A549 (cell line): ENCODE results near the gene GPRC5A.

ENCODE experiments used
- CTCF ChIP-seq: fragments of >200 bp; sonication (Bioruptor Twin); formaldehyde crosslinking; IDR thresholded peaks from 3 replicates; pipeline ENCODE4 v1.5.1; 2016
- EHMT2 ChIP-seq: fragments of 200-600 bp; sonication (generic); IDR thresholded peaks from 2 replicates; pipeline ENCODE4 v1.6.1; 2016; ENCODE audit warnings: antibody characterized with exemption, low read depth, mild to moderate bottlenecking, moderate library complexity
- HMGXB4 ChIP-seq: fragments of 250-450 bp; sonication (Bioruptor Pico); IDR thresholded peaks from 2 replicates; pipeline ENCODE4 v1.5.0; 2021; ENCODE audit warnings: mild to moderate bottlenecking, moderate library complexity, borderline replicate concordance
- MAX ChIP-seq: IDR thresholded peaks from 2 replicates; pipeline ENCODE4 v1.6.1; 2012

GRCh38 chr12:12903642-12904609, 12.6 kb downstream of the GPRC5A start:
- no peak for TF ChIP-seq CTCF
- no peak for TF ChIP-seq EHMT2
- no peak for TF ChIP-seq MAX
- TF ChIP-seq HMGXB4 (CRISPR knock-in tag) = no peak
